Activated T-helper 1 cell treated with anti-CD3 and anti-CD28 coated beads, Interleukin-12 subunit alpha, Interleukin-12 subunit beta, Interleukin-2, Interleukin-4 antibody, amounts not matched to agents 30 ng/mL and 10 ng/mL and 1 ng/mL, durations not matched to agents 14 hours and 24 hours and 36 hours (primary cell): ENCODE results near the gene GNB3. TPM values are rescaled to one million over a fixed set of nuclear protein-coding genes. Genes with fewer than 3 reads are reported as not detected.
A peak's percentile ranks its signal among the peaks of the same experiment; 100 is the strongest.

Experiments
- DNase-seq: peaks from one replicate; pipeline ENCODE4 v3.0.0; 2021; ENCODE audit warnings: low spot score
- H3K27ac Mint-ChIP-seq: one replicate; pipeline ENCODE4 v1.8.0; 2021; ENCODE audit warnings: mild to moderate bottlenecking, mixed read lengths
- H3K27me3 Mint-ChIP-seq: one replicate; pipeline ENCODE4 v1.8.0; 2022; ENCODE audit warnings: mild to moderate bottlenecking, moderate library complexity, mixed read lengths; ENCODE audit not compliant: insufficient read depth
- H3K36me3 Mint-ChIP-seq: one replicate; pipeline ENCODE4 v1.8.0; 2021; ENCODE audit warnings: low read depth, mixed read lengths
- H3K4me1 Mint-ChIP-seq: one replicate; pipeline ENCODE4 v1.8.0; 2021; ENCODE audit warnings: low read depth, mixed read lengths
- H3K4me3 Mint-ChIP-seq: one replicate; pipeline ENCODE4 v1.8.0; 2021; ENCODE audit warnings: mild to moderate bottlenecking, moderate library complexity, mixed read lengths
- H3K9me3 Mint-ChIP-seq: one replicate; pipeline ENCODE4 v1.8.0; 2021; ENCODE audit warnings: mixed read lengths
- intact Hi-C: fragments of 100-400 bp; cut with micrococcal nuclease; formaldehyde crosslinking; loops from one replicate; pipeline ENCODE4 v1.15.1; 2024
- total RNA-seq: library from RNA; stranded (reverse); gene quantifications from 2 replicates; pipeline ENCODE4 v1.2.3, GENCODE V29; 2022

Gene GNB3
- 1.6 and 1.7 TPM in 2 replicates for total RNA-seq

DNA sequence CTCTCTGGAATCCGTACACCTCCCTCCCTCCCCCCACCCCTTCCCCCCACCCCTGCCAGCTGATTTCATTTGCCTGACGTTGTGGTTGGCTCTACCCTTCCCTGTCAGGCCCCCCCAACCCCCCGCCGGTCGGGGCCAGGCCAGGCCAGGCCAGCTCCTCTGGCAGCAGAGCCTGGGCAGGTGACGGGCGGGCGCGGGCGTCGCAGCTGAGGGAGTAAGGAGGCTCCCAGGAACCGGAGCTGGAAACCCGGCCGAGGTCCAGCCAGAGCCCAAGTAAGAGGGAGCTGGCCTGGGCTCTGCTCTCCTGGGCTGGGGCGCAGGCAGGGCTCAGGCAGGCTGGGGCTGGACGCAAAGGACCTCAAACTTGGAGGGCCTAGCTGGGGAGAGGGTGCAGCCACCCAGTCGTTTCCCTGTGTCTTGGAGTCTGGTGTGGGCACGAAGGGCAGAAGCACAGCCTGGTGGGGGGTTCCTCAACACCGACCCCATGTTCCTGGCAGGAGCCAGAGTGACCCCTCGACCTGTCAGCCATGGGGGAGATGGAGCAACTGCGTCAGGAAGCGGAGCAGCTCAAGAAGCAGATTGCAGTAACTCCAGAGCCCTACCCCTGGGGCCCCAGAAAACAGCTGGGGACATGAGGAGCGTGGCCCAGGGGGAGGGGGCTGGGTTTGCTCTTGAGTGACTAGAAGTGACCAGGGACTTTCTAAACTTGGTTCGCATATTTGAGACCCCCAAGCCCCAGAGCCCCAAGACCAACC, at the start of gene GNB3:
Gene GNB3 (plus strand): TSS at position 165 of the 755 bp plus-strand sequence. CDS start 363 bp downstream, at position 528.
- no peaks in the 10 kb centered on the region for H3K9me3 Mint-ChIP-seq
- H3K4me1 Mint-ChIP-seq: peaks cover 4% of the 10 kb centered on the region
- no peak within 1 kb of the TSS for H3K4me3 Mint-ChIP-seq

DNA sequence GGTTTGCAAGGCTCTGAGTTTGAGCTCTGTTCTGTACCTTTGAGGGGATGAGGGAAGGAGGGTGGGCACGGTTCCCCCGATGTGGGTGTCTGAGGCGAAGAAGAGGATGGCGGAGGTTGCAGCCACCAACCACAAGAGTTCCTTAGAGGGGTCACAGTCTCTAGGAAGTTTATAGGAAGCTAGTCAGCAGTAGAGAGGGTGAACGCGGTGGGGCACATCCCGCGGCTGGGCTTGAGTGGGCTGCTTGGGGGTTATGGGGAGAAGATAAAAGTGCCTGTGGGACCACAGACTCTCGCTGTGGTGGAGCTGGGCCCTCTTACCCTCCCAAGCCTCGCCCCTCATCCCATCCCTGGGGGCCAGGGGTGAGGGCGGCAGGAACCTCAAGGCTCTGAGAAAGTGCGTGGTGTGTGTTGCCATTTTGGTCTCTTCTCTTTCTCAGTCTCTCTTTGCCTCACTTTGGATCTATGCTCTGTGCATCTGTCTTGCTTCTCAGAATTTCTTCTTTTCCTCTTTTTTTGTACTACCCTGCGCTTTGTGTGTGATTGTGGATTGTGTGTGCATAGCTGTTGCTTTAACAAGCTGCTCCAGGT, 48.7 kb upstream of the GNB3 start:
- DNase-seq: no peak
- H3K9me3 Mint-ChIP-seq: no peaks in the 10 kb centered on the region
- peaks cover 67% of the 10 kb centered on the region for H3K4me1 Mint-ChIP-seq
- no peaks in the 10 kb centered on the region for H3K27me3 Mint-ChIP-seq
- H3K4me3 Mint-ChIP-seq: peak overlapping the region; percentile 94
- H3K36me3 Mint-ChIP-seq: peaks cover 40% of the 10 kb centered on the region
- intact Hi-C loops: loop anchor here (1.0 to 10.0 kb wide), 5 partner anchors 33 to 297 kb away; partner anchors contain the start of genes COPS7A, MRPL51, NCAPD2 and TPI1
- H3K27ac Mint-ChIP-seq: peak overlapping the region; percentile 87

More for the DNA sequence above, at the start of gene GNB3:
- H3K27me3 Mint-ChIP-seq: peaks cover 2% of the 10 kb centered on the region
- no peak for DNase-seq
- H3K36me3 Mint-ChIP-seq: peaks cover 5% of the 10 kb centered on the region
- intact Hi-C loops: no loop called here
- no peak within 1 kb of the TSS for H3K27ac Mint-ChIP-seq

DNA sequence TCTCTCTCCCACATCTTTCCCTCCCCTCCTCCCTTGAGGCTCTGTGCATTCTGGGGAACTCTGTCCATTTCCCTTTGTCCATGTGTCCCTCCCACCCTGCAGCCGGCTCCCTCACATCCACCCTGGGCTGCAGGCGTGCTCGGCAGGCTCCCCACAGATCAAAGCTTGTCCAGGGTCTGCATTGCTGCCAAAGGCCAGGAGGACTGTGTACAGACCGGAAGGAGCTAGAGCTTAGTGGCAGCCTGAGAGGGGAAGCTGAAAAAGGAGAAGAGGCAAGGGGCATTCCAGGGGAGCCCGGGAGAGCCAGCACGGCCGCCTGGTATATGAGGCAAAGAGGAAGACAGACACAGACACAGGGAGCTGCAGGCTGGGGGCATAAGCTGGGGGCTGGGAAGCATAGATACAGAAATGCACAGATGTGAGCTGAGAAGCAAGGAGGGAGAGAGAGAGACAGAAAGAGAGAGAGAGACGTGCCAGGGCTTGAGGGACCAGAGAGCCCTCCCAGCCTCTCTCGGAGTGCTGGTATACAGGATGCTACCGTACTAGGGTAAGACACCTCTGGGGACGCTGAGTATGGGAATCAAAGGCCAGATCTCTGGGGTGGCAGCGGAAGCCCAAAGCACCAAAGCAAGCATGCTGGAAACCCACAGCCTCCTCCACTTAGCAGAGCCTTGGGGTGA, 48.1 kb upstream of the GNB3 start:
- peaks cover 45% of the 10 kb centered on the region for H3K36me3 Mint-ChIP-seq
- intact Hi-C loops: loop anchor here (1.0 to 10.0 kb wide), 4 partner anchors 33 to 298 kb away; partner anchors contain the start of genes COPS7A, MRPL51, NCAPD2 and TPI1
- H3K27me3 Mint-ChIP-seq: no peaks in the 10 kb centered on the region
- peak overlapping the region; percentile 87 for H3K27ac Mint-ChIP-seq
- peaks cover 65% of the 10 kb centered on the region for H3K4me1 Mint-ChIP-seq
- DNase-seq: peak; percentile 40
- H3K4me3 Mint-ChIP-seq: peak overlapping the region; percentile 94
- no peaks in the 10 kb centered on the region for H3K9me3 Mint-ChIP-seq

DNA sequence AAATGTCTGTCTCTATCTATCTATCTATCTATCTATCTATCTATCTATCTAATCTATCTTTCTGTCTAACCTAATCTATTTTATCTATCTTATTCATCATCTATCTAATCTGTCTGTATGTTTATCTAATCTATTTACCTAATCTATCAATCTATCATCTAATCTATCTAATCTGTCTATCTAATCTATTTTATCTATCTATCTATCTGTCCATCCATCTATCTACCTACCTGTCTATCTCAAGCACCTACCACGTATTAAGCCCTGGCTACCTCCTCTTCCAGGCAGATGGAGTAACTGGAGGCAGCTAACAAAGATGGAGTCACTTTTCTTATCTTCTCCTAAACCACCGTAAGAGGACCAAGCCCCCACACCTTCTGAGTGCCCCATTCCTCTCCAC, 45.6 kb upstream of the GNB3 start:
- H3K36me3 Mint-ChIP-seq: peaks cover 58% of the 10 kb centered on the region
- no peaks in the 10 kb centered on the region for H3K9me3 Mint-ChIP-seq
- no peak for DNase-seq
- H3K27me3 Mint-ChIP-seq: no peaks in the 10 kb centered on the region
- intact Hi-C loops: loop anchor here (10.0 kb wide), 1 partner anchor 300 kb away; the partner anchor contains the start of genes MRPL51 and NCAPD2
- peaks cover 64% of the 10 kb centered on the region for H3K4me1 Mint-ChIP-seq
- H3K4me3 Mint-ChIP-seq: no peak overlapping the region
- no peak overlapping the region for H3K27ac Mint-ChIP-seq

DNA sequence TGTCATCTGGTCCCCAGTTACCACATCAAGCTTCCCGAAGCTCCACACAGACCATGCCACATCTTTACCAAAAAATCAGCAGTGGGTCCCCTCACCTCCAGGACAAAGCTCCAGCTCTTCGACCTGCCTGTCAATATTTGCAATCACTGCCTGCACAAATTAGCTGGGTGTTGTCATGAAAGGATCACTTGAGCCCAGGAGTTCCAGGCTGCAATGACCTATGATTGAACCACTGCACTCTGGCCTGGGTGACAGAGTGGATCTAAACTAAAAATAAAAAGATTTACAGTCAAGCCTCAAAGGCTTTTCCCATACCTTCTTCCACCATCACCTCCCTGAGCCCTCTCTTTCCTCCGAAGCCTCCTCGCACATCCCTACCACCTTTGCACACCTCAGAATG, 44.1 kb upstream of the GNB3 start:
- intact Hi-C loops: loop anchor here (10.0 kb wide), 1 partner anchor 302 kb away; the partner anchor contains the start of genes MRPL51 and NCAPD2
- no peak for DNase-seq
- H3K4me3 Mint-ChIP-seq: no peak overlapping the region
- H3K27ac Mint-ChIP-seq: no peak overlapping the region
- H3K27me3 Mint-ChIP-seq: no peaks in the 10 kb centered on the region
- H3K36me3 Mint-ChIP-seq: peaks cover 55% of the 10 kb centered on the region
- H3K9me3 Mint-ChIP-seq: no peaks in the 10 kb centered on the region
- H3K4me1 Mint-ChIP-seq: peaks cover 59% of the 10 kb centered on the region

DNA sequence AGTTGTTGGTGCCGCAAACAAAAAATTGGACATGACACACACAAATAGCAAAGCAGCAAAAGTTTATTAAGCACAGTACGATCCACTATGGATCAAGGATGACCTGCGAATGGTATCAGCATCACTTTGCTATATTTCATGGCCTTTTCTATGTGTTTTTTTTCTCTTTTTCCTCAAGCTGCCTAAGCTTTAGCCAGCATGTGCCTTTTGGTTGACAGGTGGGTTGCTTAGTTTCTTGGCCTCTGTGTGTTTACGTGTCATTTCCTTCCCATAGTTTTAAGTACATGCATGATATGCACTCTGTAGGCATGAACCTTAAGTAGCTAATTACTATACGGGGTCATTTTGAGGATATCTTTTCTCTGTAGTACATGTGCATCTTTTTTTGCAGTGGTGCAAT, 41.6 kb upstream of the GNB3 start:
- no peaks in the 10 kb centered on the region for H3K9me3 Mint-ChIP-seq
- no peak for DNase-seq
- no peak overlapping the region for H3K27ac Mint-ChIP-seq
- H3K4me1 Mint-ChIP-seq: peaks cover 36% of the 10 kb centered on the region
- intact Hi-C loops: loop anchor here (10.0 kb wide), 1 partner anchor 304 kb away; the partner anchor contains the start of genes MRPL51 and NCAPD2
- peaks cover 51% of the 10 kb centered on the region for H3K36me3 Mint-ChIP-seq
- H3K27me3 Mint-ChIP-seq: no peaks in the 10 kb centered on the region
- no peak overlapping the region for H3K4me3 Mint-ChIP-seq

DNA sequence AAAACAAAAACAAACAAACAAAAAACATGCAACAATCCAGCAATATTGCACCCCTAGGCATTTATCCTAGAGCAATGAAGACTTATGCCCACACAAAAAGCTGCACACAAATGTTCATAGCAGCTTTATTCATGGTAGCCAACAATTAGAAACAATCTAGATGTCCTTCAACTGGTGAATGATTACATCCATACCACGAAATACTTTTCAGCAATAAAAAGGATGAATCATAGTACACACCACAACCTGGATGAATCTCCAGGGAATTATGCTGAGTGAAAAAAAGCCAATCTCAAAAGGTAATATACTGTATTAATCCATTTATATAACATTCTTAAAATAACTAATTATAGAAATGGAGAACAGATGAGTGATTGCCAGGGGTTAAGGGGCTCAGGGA, 33.6 kb upstream of the GNB3 start:
- DNase-seq: no peak

DNA sequence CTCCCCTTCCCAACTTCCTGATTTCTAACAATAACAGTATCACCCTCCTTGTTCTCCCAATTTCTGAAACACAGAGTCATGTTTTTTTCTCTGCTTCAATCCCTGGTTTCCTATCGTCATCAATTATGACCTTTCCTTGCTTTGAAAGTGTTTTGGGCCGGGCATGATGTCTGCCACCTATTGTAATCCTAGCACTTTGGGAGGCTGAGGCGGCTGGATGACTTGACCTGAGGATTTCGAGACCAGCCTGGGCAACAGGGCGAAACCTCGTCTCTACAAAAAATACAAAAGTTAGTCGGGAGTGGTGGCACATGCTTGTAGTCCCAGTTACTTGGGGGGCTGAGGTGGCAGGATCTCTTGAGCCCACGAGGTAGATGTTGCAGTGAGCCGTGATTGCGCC, 31.7 kb upstream of the GNB3 start:
- H3K4me1 Mint-ChIP-seq: peaks cover 26% of the 10 kb centered on the region
- DNase-seq: no peak
- H3K27ac Mint-ChIP-seq: no peak overlapping the region
- no peaks in the 10 kb centered on the region for H3K27me3 Mint-ChIP-seq
- intact Hi-C loops: no loop called here
- peaks cover 36% of the 10 kb centered on the region for H3K36me3 Mint-ChIP-seq
- no peaks in the 10 kb centered on the region for H3K9me3 Mint-ChIP-seq
- H3K4me3 Mint-ChIP-seq: no peak overlapping the region

More for the DNA sequence above, 33.6 kb upstream of the GNB3 start:
- peaks cover 34% of the 10 kb centered on the region for H3K36me3 Mint-ChIP-seq
- H3K9me3 Mint-ChIP-seq: no peaks in the 10 kb centered on the region
- no peaks in the 10 kb centered on the region for H3K27me3 Mint-ChIP-seq
- intact Hi-C loops: no loop called here
- peaks cover 26% of the 10 kb centered on the region for H3K4me1 Mint-ChIP-seq
- no peak overlapping the region for H3K27ac Mint-ChIP-seq
- H3K4me3 Mint-ChIP-seq: no peak overlapping the region

DNA sequence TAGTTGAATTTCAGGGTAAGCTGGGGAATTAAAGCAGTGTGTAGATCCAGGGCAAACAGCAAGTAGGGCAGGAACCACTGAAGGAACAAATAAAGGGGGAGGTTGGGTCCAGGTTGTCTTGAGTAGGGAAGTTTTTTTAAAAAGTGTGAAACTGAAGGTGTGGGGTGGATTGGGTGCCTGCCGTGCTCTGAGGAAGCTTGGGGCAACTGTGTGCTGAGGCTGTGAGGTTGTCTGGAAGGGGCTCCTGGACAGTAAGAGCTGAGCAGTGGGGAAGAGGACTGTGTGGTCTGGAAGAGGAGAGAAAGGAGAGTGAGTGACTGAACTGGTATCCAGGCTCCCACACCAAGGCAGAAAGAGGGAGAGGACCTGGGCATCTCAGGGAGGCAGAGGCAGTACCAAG, 30.0 kb upstream of the GNB3 start:
- intact Hi-C loops: no loop called here
- DNase-seq: no peak
- H3K27ac Mint-ChIP-seq: peak overlapping the region; percentile 70
- H3K36me3 Mint-ChIP-seq: peaks cover 44% of the 10 kb centered on the region
- H3K9me3 Mint-ChIP-seq: no peaks in the 10 kb centered on the region
- no peak overlapping the region for H3K4me3 Mint-ChIP-seq
- H3K4me1 Mint-ChIP-seq: peaks cover 26% of the 10 kb centered on the region
- no peaks in the 10 kb centered on the region for H3K27me3 Mint-ChIP-seq

DNA sequence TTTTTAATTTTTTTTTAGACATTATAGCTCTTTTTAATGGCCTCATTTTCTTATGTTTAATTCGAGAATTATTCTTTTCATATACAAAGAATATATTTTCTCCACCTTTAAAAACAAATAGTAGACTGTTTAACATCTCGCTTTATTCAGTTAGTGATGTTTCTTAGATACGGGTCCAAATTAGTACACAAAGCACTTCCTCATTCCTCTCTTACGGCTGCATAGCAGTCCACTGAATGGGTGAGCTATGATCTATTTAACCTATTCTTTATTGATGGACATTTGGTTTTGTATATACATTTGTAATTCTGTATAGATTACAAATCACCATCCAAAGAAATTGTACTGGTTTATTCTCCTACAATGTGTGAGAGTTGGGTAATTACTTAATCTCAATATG, 27.4 kb upstream of the GNB3 start:
- Mint-ChIP-seq H3K4me1 (peaks cover 26% of the 10 kb centered on the region), H3K27me3 (no peaks in the 10 kb centered on the region), H3K4me3 (no peak overlapping the region), H3K9me3 (no peaks in the 10 kb centered on the region), H3K36me3 (peaks cover 59% of the 10 kb centered on the region), H3K27ac (no peak overlapping the region)
- intact Hi-C loops: no loop called here
- DNase-seq: no peak

DNA sequence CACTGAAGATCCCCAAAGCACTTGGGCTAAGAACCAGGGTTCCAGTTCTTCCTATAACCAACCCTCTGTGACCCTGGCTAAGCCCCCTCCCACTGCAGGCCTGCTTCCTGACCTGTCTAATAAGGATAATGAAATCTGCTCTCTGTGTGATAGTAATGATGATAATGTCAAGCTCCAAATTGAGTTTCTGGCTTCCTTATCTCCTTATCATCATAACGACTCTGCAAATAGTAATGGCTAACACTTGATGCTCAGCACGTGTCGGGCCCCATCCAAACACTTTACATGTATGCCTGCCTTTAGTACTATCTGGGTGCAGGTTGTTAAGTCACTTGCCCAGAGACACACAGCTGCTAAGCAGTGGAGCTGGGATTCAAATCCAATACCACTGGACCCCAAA, 24.1 kb upstream of the GNB3 start:
- Mint-ChIP-seq H3K9me3 (no peaks in the 10 kb centered on the region), H3K4me1 (peaks cover 11% of the 10 kb centered on the region), H3K27ac (no peak overlapping the region), H3K27me3 (peaks cover 2% of the 10 kb centered on the region), H3K4me3 (no peak overlapping the region), H3K36me3 (peaks cover 58% of the 10 kb centered on the region)
- no peak for DNase-seq
- intact Hi-C loops: no loop called here

DNA sequence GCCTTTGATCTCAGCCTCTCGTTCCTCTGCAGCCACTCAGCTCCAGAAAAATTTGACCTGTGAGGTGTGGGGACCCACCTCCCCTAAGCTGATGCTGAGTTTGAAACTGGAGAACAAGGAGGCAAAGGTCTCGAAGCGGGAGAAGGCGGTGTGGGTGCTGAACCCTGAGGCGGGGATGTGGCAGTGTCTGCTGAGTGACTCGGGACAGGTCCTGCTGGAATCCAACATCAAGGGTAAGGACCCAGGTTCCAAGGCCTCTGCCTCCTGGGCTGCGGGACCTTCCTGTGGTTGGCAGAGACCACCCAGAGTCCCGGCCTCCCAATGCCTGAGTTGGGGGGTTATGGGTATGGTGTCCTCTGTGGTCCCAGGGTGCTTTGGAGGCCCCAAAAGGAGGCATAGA, 23.6 kb upstream of the GNB3 start:
- H3K4me3 Mint-ChIP-seq: no peak overlapping the region

More for the DNA sequence above, 23.6 kb upstream of the GNB3 start:
- no peak for DNase-seq
- Mint-ChIP-seq H3K27ac (no peak overlapping the region), H3K36me3 (peaks cover 58% of the 10 kb centered on the region), H3K9me3 (no peaks in the 10 kb centered on the region), H3K27me3 (peaks cover 2% of the 10 kb centered on the region), H3K4me1 (peaks cover 11% of the 10 kb centered on the region)
- intact Hi-C loops: no loop called here
